HCT116 (cell line): Measurements from ENCODE around the gene ANKRD6.

Experiments used
- CBX3 ChIP-seq: IDR thresholded peaks from 2 replicates; pipeline ENCODE4 v1.6.1; 2012; ENCODE audit warnings: low read depth
- EZH2 ChIP-seq: fragments of 200-600 bp; sonication (generic); IDR thresholded peaks from 2 replicates; pipeline ENCODE4 v1.6.1; 2017; ENCODE audit warnings: antibody characterized with exemption, mixed run types
- FOSL1 ChIP-seq: IDR thresholded peaks from 2 replicates; pipeline ENCODE4 v1.6.1; 2012; ENCODE audit warnings: low read depth
- POLR2A ChIP-seq: IDR thresholded peaks from 2 replicates; pipeline ENCODE4 v1.7.0; 2011; ENCODE audit warnings: borderline replicate concordance; ENCODE audit not compliant: insufficient read depth, insufficient read length; ENCODE audit errors: extremely low read depth
- POLR2AphosphoS5 ChIP-seq: IDR thresholded peaks from 2 replicates; pipeline ENCODE4 v1.6.1; 2011; ENCODE audit warnings: mild to moderate bottlenecking, low read depth, low read length, moderate library complexity
- YY1 ChIP-seq: IDR thresholded peaks from 2 replicates; pipeline ENCODE4 v1.6.1; 2011; ENCODE audit warnings: low read length, low read depth, moderate library complexity, mild to moderate bottlenecking; ENCODE audit not compliant: insufficient replicate concordance; ENCODE audit errors: extremely low read depth
- ZFX ChIP-seq: fragments of 450-650 bp; IDR thresholded peaks from 2 replicates; pipeline ENCODE4 v1.6.1; 2017
- TF ChIP-seq, protein P1 (sequence below), 3 experiments: fragments of 200-600 bp in 1 of 3; sonication (generic) in 1 of 3; IDR thresholded peaks in 2 of 3; conservative IDR thresholded peaks in 1 of 3; 2 replicates each; pipeline ENCODE4 v1.5.1; 2012 to 2017; ENCODE audit warnings: low read depth in 2 of 3, low read length in 2 of 3, antibody characterized with exemption in 1 of 3, borderline replicate concordance in 1 of 3, control low read depth in 1 of 3, mild to moderate bottlenecking in 1 of 3, mixed read lengths in 1 of 3, mixed run types in 1 of 3, moderate library complexity in 1 of 3; ENCODE audit not compliant: insufficient read depth in 1 of 3
- TF ChIP-seq, protein P2 (sequence below): IDR thresholded peaks from 2 replicates; pipeline ENCODE4 v1.6.1; 2012; ENCODE audit warnings: low read depth

DNA sequence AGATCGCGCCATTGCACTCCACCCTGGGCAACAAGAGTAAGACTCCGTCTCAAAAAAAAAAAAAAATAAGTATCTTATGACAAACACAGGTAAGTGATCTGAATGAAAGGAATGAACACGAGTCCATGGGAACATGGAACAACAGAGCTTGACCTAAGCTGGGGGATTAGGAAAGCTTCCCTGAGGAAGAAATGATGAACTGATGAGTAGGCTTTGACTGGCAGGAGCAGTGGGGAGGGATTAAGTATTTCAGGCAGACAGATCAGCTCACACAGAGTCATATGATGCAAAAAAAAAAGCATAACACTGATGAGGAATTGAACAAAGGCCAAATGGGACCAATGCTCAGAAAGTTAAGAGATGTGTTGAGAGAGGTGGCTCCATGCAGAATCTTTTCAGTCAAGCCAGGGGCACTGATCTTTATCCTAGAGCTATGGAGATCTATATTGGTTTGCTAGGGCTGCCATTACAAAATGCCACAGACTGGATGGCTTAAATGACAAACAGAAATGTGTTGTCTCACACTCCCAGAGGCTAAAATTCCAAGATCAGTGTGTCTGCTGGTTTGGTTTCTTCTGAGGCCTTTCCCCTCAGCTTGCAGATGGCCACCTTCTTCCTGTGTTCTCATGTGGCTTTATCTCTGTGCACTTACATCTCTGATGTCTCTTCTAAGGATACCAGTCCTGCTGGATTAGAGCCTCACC, 85.6 kb downstream of the ANKRD6 start:
- TF ChIP-seq EZH2 = no peak
- TF ChIP-seq POLR2A = no peak
- TF ChIP-seq ZFX = no peak
- no peak for TF ChIP-seq POLR2AphosphoS5
- TF ChIP-seq, protein P1, sequence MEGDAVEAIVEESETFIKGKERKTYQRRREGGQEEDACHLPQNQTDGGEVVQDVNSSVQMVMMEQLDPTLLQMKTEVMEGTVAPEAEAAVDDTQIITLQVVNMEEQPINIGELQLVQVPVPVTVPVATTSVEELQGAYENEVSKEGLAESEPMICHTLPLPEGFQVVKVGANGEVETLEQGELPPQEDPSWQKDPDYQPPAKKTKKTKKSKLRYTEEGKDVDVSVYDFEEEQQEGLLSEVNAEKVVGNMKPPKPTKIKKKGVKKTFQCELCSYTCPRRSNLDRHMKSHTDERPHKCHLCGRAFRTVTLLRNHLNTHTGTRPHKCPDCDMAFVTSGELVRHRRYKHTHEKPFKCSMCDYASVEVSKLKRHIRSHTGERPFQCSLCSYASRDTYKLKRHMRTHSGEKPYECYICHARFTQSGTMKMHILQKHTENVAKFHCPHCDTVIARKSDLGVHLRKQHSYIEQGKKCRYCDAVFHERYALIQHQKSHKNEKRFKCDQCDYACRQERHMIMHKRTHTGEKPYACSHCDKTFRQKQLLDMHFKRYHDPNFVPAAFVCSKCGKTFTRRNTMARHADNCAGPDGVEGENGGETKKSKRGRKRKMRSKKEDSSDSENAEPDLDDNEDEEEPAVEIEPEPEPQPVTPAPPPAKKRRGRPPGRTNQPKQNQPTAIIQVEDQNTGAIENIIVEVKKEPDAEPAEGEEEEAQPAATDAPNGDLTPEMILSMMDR (IDR thresholded peaks at IDR 0.05 in 2 of 3, conservative IDR thresholded peaks at IDR 0.05 in 1 of 3; ENCODE audit: borderline replicate concordance in 1 of 3, insufficient read depth in 1 of 3, low read depth in 2 of 3, low read length in 2 of 3) = no peak
- TF ChIP-seq FOSL1 = no peak
- TF ChIP-seq, protein P2, sequence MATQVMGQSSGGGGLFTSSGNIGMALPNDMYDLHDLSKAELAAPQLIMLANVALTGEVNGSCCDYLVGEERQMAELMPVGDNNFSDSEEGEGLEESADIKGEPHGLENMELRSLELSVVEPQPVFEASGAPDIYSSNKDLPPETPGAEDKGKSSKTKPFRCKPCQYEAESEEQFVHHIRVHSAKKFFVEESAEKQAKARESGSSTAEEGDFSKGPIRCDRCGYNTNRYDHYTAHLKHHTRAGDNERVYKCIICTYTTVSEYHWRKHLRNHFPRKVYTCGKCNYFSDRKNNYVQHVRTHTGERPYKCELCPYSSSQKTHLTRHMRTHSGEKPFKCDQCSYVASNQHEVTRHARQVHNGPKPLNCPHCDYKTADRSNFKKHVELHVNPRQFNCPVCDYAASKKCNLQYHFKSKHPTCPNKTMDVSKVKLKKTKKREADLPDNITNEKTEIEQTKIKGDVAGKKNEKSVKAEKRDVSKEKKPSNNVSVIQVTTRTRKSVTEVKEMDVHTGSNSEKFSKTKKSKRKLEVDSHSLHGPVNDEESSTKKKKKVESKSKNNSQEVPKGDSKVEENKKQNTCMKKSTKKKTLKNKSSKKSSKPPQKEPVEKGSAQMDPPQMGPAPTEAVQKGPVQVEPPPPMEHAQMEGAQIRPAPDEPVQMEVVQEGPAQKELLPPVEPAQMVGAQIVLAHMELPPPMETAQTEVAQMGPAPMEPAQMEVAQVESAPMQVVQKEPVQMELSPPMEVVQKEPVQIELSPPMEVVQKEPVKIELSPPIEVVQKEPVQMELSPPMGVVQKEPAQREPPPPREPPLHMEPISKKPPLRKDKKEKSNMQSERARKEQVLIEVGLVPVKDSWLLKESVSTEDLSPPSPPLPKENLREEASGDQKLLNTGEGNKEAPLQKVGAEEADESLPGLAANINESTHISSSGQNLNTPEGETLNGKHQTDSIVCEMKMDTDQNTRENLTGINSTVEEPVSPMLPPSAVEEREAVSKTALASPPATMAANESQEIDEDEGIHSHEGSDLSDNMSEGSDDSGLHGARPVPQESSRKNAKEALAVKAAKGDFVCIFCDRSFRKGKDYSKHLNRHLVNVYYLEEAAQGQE = no peak
- no peak for TF ChIP-seq YY1
- no peak for TF ChIP-seq CBX3
